HUES48 (cell line): Measurements from ENCODE around the gene MYBBP1A.
"Not testable (repeated sequence)": the region's sequence is repeated elsewhere in the genome, so short reads cannot be mapped to it uniquely, and the experiment has no call there.

Source experiments
- H3K27ac ChIP-seq: one replicate; pipeline ENCODE4 v1.7.0; 2013; ENCODE audit warnings: low read depth, low read length, inconsistent platforms
- H3K27me3 ChIP-seq: 2 replicates; pipeline ENCODE4 v1.6.1; 2013; ENCODE audit warnings: mild to moderate bottlenecking, low read length; ENCODE audit not compliant: control insufficient read depth, insufficient read depth
- H3K36me3 ChIP-seq: 2 replicates; pipeline ENCODE4 v1.6.1; 2013; ENCODE audit warnings: low read length; ENCODE audit not compliant: control insufficient read depth, insufficient read depth
- H3K4me1 ChIP-seq: 2 replicates; pipeline ENCODE4 v1.6.1; 2013; ENCODE audit warnings: mild to moderate bottlenecking, low read length; ENCODE audit not compliant: control insufficient read depth, insufficient read depth
- H3K4me3 ChIP-seq: 2 replicates; pipeline ENCODE4 v1.5.1; 2013; ENCODE audit warnings: mild to moderate bottlenecking, low read depth, low read length
- H3K9ac ChIP-seq: 2 replicates; pipeline ENCODE4 v1.6.1; 2013; ENCODE audit warnings: mild to moderate bottlenecking, low read depth, low read length, moderate library complexity
- H3K9me3 ChIP-seq: 2 replicates; pipeline ENCODE4 v1.6.1; 2013; ENCODE audit warnings: low read length; ENCODE audit not compliant: control insufficient read depth, insufficient read depth

Gene MYBBP1A

GRCh38 chr17:4596636-4597380 is 41.6 kb upstream of the MYBBP1A start:
- H3K36me3 ChIP-seq, result no peaks in the 10 kb centered on the region
- H3K27me3 ChIP-seq, result no peaks in the 10 kb centered on the region
- H3K9ac ChIP-seq, result no peak overlapping the region

GRCh38 chr17:4595685-4596342 is 40.6 kb upstream of the MYBBP1A start:
- not testable (repeated sequence) for H3K27ac ChIP-seq, H3K9ac ChIP-seq, H3K36me3 ChIP-seq, H3K9me3 ChIP-seq, H3K27me3 ChIP-seq, H3K4me3 ChIP-seq
- peaks cover 26% of the 10 kb centered on the region for H3K4me1 ChIP-seq

More at GRCh38 chr17:4596636-4597380, 41.6 kb upstream of the MYBBP1A start:
- Histone ChIP-seq H3K4me1 (peaks cover 28% of the 10 kb centered on the region), H3K4me3 (no peak overlapping the region), H3K9me3 (no peaks in the 10 kb centered on the region), H3K27ac (no peak overlapping the region)

DNA sequence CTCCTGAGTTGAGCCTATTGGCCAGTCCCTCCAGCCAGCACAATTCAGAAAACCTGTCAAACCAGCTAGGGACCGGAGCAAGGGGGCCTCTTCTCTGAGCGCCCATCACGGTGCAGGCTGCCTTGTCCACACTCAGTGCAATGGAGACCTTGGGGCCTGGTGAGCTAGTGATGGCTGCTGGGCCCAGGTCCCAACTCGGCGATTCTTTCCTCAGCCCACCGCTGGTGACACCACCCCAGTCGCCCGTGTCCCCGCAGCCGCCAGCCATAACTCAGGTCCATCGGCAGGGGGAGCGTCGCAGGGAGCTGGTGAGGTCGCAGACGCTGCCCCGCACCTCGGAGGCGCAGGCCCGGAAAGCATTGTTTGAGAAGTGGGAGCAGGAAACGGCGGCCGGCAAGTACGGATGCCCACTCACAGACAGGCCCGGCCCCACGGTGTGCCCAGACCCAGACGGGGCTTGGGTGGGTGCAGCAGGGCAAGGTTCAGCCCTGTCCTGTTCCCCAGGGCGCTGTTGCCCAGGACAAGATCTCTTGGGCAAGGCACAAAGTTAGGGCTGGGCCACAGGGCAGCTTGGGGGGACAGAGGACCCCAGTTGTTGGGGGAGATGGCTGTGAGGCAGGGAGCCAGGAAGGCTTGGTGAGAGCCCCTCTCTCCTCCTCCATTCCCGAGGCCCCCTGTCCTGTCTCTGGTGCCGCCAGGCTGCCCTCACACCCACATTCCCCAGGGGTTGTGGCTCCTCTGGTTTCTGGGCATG is 39.9 kb upstream of the MYBBP1A start:
- Histone ChIP-seq H3K4me1 (peaks cover 19% of the 10 kb centered on the region), H3K9me3 (no peaks in the 10 kb centered on the region), H3K9ac (no peak overlapping the region), H3K36me3 (no peaks in the 10 kb centered on the region), H3K27ac (no peak overlapping the region), H3K27me3 (no peaks in the 10 kb centered on the region), H3K4me3 (no peak overlapping the region)

GRCh38 chr17:4594406-4594805 is 39.2 kb upstream of the MYBBP1A start:
- no peak overlapping the region for H3K4me3 ChIP-seq
- no peaks in the 10 kb centered on the region for H3K9me3 ChIP-seq
- H3K9ac ChIP-seq, result no peak overlapping the region
- H3K4me1 ChIP-seq, result peaks cover 14% of the 10 kb centered on the region
- H3K27me3 ChIP-seq, result no peaks in the 10 kb centered on the region
- no peaks in the 10 kb centered on the region for H3K36me3 ChIP-seq
- no peak overlapping the region for H3K27ac ChIP-seq

GRCh38 chr17:4593021-4593421 is 37.8 kb upstream of the MYBBP1A start:
- Histone ChIP-seq H3K27me3 (no peaks in the 10 kb centered on the region), H3K4me3 (no peak overlapping the region), H3K27ac (no peak overlapping the region), H3K36me3 (no peaks in the 10 kb centered on the region), H3K4me1 (peaks cover 8% of the 10 kb centered on the region; the same call in 1 of the 2 replicates), H3K9me3 (no peaks in the 10 kb centered on the region), H3K9ac (no peak overlapping the region)

- Histone ChIP-seq H3K27me3 (no peaks in the 10 kb centered on the region), H3K9ac (no peak overlapping the region), H3K27ac (no peak overlapping the region), H3K4me1 (peaks cover 8% of the 10 kb centered on the region; the same call in 1 of the 2 replicates), H3K36me3 (no peaks in the 10 kb centered on the region), H3K4me3 (no peak overlapping the region), H3K9me3 (no peaks in the 10 kb centered on the region)
Measured at GRCh38 chr17:4592240-4593005, 37.2 kb upstream of the MYBBP1A start.

DNA sequence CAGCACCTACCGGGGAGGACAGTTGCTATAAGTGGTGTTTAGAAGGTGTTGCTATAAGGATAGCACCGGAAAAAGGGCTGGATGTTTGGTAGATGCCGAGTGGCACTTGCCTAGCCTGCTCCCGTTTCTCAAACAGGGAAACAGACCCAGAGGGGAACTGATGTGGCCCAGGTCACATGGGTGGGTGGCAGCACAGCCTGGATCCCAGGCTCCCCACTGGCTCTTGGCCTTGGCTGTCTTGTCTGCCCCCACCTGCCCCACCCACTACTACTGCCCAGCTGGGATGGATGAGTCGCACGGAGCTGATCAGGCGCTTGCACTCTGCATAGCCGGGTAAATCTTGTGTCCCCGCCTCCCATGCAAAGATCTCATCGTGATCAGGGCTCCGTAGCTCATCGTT is 36.3 kb upstream of the MYBBP1A start:
- H3K27me3 ChIP-seq, result no peaks in the 10 kb centered on the region
- H3K4me1 ChIP-seq, result peaks cover 8% of the 10 kb centered on the region; the same call in 1 of the 2 replicates
- H3K9me3 ChIP-seq, result no peaks in the 10 kb centered on the region
- H3K27ac ChIP-seq, result no peak overlapping the region
- no peak overlapping the region for H3K4me3 ChIP-seq
- H3K9ac ChIP-seq, result no peak overlapping the region
- H3K36me3 ChIP-seq, result no peaks in the 10 kb centered on the region

- Histone ChIP-seq H3K27ac (no peak overlapping the region), H3K4me3 (no peak overlapping the region), H3K4me1 (peaks cover 8% of the 10 kb centered on the region; the same call in 1 of the 2 replicates), H3K9me3 (no peaks in the 10 kb centered on the region), H3K27me3 (peaks cover 5% of the 10 kb centered on the region), H3K36me3 (no peaks in the 10 kb centered on the region), H3K9ac (no peak overlapping the region)
Measured at GRCh38 chr17:4590981-4591453, 35.8 kb upstream of the MYBBP1A start.

GRCh38 chr17:4590042-4590441 is 34.9 kb upstream of the MYBBP1A start:
- H3K27me3 ChIP-seq, result peaks cover 15% of the 10 kb centered on the region

DNA sequence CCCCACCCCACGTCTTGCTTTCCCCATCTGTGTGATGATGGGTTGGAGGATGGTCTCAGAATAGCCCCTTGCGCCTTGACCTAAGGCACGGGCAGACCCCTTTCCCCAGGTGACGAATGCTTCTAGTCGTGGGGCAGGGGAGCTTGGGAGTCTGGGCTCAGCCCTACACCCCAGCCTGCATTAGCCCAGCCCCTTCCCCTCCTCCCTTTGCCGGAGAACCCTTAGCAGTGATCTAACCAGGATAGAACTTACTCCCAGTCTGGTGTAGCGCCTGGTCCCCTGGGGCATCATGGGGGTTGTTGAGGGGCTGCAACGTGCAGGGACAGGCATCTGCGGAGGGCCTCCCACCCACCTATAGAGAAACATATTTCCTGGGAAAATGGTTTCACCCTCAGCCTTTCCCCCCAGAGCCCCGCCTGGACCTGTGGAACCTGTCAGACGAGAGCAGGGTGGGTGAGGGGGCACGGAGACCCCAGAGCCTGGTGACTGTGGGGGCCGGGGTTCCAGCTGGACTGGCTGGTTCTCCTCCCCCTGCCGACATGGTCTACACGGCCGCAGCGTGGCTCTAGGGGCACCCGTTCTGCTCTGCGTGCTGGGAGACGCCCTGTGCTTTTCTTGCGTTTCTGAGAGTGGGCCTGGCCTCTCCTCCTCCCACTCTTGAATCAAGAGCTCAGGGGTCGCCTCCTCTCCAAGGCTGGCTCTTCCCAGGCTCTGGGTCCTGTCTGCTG is 33.9 kb upstream of the MYBBP1A start:
- no peak overlapping the region for H3K4me3 ChIP-seq
- H3K27me3 ChIP-seq, result peaks cover 25% of the 10 kb centered on the region
- no peak overlapping the region for H3K9ac ChIP-seq
- H3K4me1 ChIP-seq, result peaks cover 7% of the 10 kb centered on the region; the same call in 1 of the 2 replicates
- H3K36me3 ChIP-seq, result no peaks in the 10 kb centered on the region
- no peaks in the 10 kb centered on the region for H3K9me3 ChIP-seq
- H3K27ac ChIP-seq, result no peak overlapping the region

More at GRCh38 chr17:4590042-4590441, 34.9 kb upstream of the MYBBP1A start:
- not testable (repeated sequence) for H3K36me3 ChIP-seq, H3K9me3 ChIP-seq, H3K27ac ChIP-seq, H3K4me3 ChIP-seq, H3K4me1 ChIP-seq, H3K9ac ChIP-seq
